ENCODE measurements around the gene MTAP. TPM values are rescaled to one million over a fixed set of nuclear protein-coding genes. Genes with fewer than 3 reads are reported as not detected.

The MTAP gene
- total and polyA plus RNA-seq, 2 donors, result 15.2 to 35.3 TPM

GRCh38 chr9:21840647-21841046 is 38.2 kb downstream of the MTAP start:
- no peak overlapping the region for H3K4me3 ChIP-seq (ENCODE audit: low read depth, low read length)
- 50% methylated on average over 2 of the region's 2 CpGs for WGBS
- peaks cover 3% of the 10 kb centered on the region for H3K36me3 ChIP-seq (ENCODE audit: insufficient read depth)
- DNase-seq (ENCODE audit: extremely low spot score), result no peak
- H3K27ac ChIP-seq (ENCODE audit: low read depth), result no peak overlapping the region
- H3K4me1 ChIP-seq (ENCODE audit: insufficient read depth), result peaks cover 4% of the 10 kb centered on the region

DNA sequence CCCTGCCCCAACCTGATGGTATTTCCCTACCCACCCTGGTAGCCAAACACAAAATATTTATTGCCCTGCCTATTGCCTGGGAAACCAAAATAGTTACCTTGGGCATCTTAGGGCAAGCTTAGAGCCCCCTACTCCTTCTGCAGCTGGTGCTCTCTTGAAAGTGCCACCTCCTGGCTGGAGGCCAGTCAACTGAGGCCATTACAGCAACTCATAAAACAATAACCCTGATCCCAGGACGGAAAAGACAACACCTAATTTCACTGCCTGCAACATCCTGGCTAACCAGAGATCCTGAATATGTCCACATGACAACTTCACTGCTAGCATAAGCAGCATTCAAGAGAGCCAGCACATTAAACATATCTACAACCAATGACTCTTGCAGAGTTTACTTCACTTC is 38.7 kb downstream of the MTAP start:
- peaks cover 3% of the 10 kb centered on the region for H3K36me3 ChIP-seq (ENCODE audit: insufficient read depth)
- peaks cover 4% of the 10 kb centered on the region for H3K4me1 ChIP-seq (ENCODE audit: insufficient read depth)
- DNase-seq (ENCODE audit: extremely low spot score), result no peak
- H3K27ac ChIP-seq (ENCODE audit: low read depth), result no peak overlapping the region
- H3K4me3 ChIP-seq (ENCODE audit: low read depth, low read length), result no peak overlapping the region
- 93% methylated on average over 1 of the region's 1 CpG for WGBS

DNA sequence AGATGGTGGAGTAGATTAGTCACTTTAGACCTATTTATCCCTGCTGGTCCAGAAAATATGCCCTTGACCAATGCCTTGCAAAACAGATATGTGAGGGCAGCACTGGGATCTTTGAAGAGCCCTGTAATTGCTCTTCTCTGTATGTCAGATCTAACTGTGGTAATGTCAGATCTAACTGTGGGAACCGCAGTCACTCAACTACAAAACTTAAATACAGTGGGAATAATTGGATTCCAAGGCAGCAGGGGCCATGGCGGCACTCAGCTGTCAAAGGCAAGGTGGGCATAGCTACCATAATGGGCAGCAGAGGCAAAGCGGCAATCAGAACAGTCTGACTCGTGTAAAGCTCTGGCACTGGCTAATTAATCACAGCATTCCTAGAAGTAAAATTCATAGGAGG is 46.2 kb downstream of the MTAP start:
- H3K4me1 ChIP-seq (ENCODE audit: insufficient read depth), result no peaks in the 10 kb centered on the region
- no peaks in the 10 kb centered on the region for H3K36me3 ChIP-seq (ENCODE audit: insufficient read depth)
- DNase-seq (ENCODE audit: extremely low spot score), result no peak
- H3K4me3 ChIP-seq (ENCODE audit: low read depth, low read length), result no peak overlapping the region
- WGBS, result 98% methylated on average over 4 of the region's 4 CpGs
- no peak overlapping the region for H3K27ac ChIP-seq (ENCODE audit: low read depth)

- 76% methylated on average over 3 of the region's 3 CpGs for WGBS
- Histone ChIP-seq H3K4me1 (ENCODE audit: insufficient read depth) (no peaks in the 10 kb centered on the region), H3K4me3 (ENCODE audit: low read depth, low read length) (no peak overlapping the region), H3K27ac (ENCODE audit: low read depth) (no peak overlapping the region), H3K36me3 (ENCODE audit: insufficient read depth) (peaks cover 5% of the 10 kb centered on the region)
- no peak for DNase-seq (ENCODE audit: extremely low spot score)
These were observed 50.3 kb downstream of the MTAP start for GRCh38 chr9:21852754-21853153.

DNA sequence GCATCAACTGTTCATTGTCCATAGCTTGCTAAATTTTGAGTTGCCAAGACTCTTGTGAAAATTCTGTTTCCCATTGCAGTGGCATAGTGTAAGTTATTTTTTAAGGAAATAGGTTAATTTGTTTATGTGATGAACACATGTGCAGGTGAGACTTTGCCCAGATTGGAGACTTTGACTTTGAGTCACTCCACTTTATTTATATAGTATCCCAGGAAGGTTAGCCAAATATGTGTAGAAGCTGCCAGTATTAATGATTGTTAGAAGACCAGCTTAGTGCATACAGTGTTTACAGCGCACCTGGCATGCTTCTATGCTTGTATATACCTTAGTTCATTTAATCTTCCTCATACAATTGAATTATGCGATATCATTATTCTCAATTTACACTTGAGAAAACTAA is 51.0 kb downstream of the MTAP start:
- Histone ChIP-seq H3K4me3 (ENCODE audit: low read depth, low read length) (no peak overlapping the region), H3K36me3 (ENCODE audit: insufficient read depth) (peaks cover 5% of the 10 kb centered on the region), H3K27ac (ENCODE audit: low read depth) (no peak overlapping the region), H3K4me1 (ENCODE audit: insufficient read depth) (no peaks in the 10 kb centered on the region)
- 95% methylated on average over 2 of the region's 2 CpGs for WGBS
- no peak for DNase-seq (ENCODE audit: extremely low spot score)

DNA sequence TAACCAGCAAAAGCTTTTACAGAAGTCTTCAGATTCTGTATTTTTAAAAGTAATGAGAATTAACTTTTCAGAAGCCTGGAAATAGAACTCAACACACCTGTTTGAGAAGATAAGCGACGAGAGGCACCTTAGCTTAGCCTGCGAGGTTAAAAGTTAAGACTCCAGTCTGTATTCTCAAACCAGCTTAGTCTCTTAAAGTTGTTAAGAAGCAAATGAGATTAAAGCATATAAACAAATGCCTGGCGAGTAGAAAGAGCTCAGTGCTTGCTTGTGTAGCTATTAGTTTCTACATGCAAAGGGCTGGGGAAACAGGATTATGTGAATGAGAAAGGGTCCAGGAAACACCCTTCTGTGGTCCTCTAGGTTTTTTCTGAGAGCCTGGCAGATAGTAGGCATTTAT is 51.7 kb downstream of the MTAP start:
- Histone ChIP-seq H3K4me1 (ENCODE audit: insufficient read depth) (no peaks in the 10 kb centered on the region), H3K4me3 (ENCODE audit: low read depth, low read length) (no peak overlapping the region), H3K36me3 (ENCODE audit: insufficient read depth) (peaks cover 5% of the 10 kb centered on the region), H3K27ac (ENCODE audit: low read depth) (no peak overlapping the region)
- WGBS, result 76% methylated on average over 4 of the region's 4 CpGs
- DNase-seq (ENCODE audit: extremely low spot score), result no peak

- DNase-seq (ENCODE audit: extremely low spot score), result no peak
- H3K4me1 ChIP-seq (ENCODE audit: insufficient read depth), result no peaks in the 10 kb centered on the region
- WGBS, result 88% methylated on average over 11 of the region's 11 CpGs
- no peak overlapping the region for H3K27ac ChIP-seq (ENCODE audit: low read depth)
- H3K36me3 ChIP-seq (ENCODE audit: insufficient read depth), result peaks cover 8% of the 10 kb centered on the region
- no peak overlapping the region for H3K4me3 ChIP-seq (ENCODE audit: low read depth, low read length)
These were observed 52.2 kb downstream of the MTAP start for GRCh38 chr9:21854594-21854993.

- H3K27ac ChIP-seq (ENCODE audit: low read depth), result no peak overlapping the region
- peaks cover 9% of the 10 kb centered on the region for H3K36me3 ChIP-seq (ENCODE audit: insufficient read depth)
- no peak overlapping the region for H3K4me3 ChIP-seq (ENCODE audit: low read depth, low read length)
- no peak for DNase-seq (ENCODE audit: extremely low spot score)
- WGBS, result 72% methylated on average over 5 of the region's 5 CpGs
- no peaks in the 10 kb centered on the region for H3K4me1 ChIP-seq (ENCODE audit: insufficient read depth)
These were observed 54.1 kb downstream of the MTAP start for GRCh38 chr9:21856301-21857094.

DNA sequence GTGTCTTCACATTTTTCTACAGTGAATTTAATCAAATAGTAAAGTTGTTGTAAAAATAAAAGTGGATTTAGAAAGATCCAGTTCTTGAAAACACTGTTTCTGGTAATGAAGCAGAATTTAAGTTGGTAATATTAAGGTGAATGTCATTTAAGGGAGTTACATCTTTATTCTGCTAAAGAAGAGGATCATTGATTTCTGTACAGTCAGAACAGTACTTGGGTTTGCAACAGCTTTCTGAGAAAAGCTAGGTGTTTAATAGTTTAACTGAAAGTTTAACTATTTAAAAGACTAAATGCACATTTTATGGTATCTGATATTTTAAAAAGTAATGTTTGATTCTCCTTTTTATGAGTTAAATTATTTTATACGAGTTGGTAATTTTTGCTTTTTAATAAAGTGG is 60.4 kb downstream of the MTAP start:
- no peaks in the 10 kb centered on the region for H3K4me1 ChIP-seq (ENCODE audit: insufficient read depth)
- no peak overlapping the region for H3K4me3 ChIP-seq (ENCODE audit: low read depth, low read length)
- 91% methylated on average over 1 of the region's 1 CpG for WGBS
- DNase-seq (ENCODE audit: extremely low spot score), result no peak
- peaks cover 7% of the 10 kb centered on the region for H3K36me3 ChIP-seq (ENCODE audit: insufficient read depth)
- no peak overlapping the region for H3K27ac ChIP-seq (ENCODE audit: low read depth)

DNA sequence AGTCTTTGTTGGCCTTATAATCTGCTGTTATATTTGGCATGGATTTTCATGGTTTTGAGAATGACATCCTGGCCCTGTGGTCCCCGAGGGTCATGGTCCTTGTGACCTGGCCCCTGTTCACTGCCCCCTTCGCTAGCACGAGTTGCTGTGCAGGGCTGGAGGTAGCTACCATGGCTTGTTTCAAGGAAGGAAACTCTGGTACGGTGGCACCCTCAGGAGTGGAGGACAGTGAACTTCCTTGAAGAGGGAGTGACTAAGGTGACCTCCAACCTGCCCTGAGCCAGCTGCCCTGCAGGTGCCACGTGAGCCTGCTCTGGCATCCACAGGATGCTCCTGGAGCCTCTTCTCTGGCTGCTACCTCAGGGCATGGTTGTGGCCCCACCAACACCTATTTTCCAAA is 62.1 kb downstream of the MTAP start:
- Histone ChIP-seq H3K27ac (ENCODE audit: low read depth) (no peak overlapping the region), H3K36me3 (ENCODE audit: insufficient read depth) (peaks cover 5% of the 10 kb centered on the region), H3K4me1 (ENCODE audit: insufficient read depth) (no peaks in the 10 kb centered on the region), H3K4me3 (ENCODE audit: low read depth, low read length) (no peak overlapping the region)
- WGBS, result 97% methylated on average over 5 of the region's 5 CpGs
- DNase-seq (ENCODE audit: extremely low spot score), result no peak

DNA sequence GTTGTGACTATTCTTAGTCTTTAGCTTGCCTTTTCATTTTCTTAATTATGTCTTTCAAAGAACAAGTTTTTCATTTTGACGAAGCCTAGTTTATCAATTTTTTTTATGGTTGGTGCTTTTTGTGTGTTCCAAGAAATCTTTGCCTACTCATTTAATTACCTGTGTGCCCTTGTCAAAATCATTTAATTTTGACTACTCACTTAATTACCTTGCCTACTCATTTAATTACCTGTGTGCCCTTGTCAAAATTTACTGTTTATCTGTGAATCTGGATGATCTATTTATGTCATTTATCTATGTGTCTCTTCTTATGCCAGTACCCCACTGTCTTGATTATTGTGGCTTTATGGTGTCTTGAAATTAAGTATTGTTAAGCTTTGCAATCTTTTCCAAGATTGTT is 63.9 kb downstream of the MTAP start:
- H3K4me1 ChIP-seq (ENCODE audit: insufficient read depth), result no peaks in the 10 kb centered on the region
- 95% methylated on average over 1 of the region's 1 CpG for WGBS
- H3K4me3 ChIP-seq (ENCODE audit: low read depth, low read length), result no peak overlapping the region
- H3K27ac ChIP-seq (ENCODE audit: low read depth), result no peak overlapping the region
- peaks cover 4% of the 10 kb centered on the region for H3K36me3 ChIP-seq (ENCODE audit: insufficient read depth)
- DNase-seq (ENCODE audit: extremely low spot score), result no peak

- Histone ChIP-seq H3K4me1 (ENCODE audit: insufficient read depth) (no peaks in the 10 kb centered on the region), H3K27ac (ENCODE audit: low read depth) (no peak overlapping the region), H3K36me3 (ENCODE audit: insufficient read depth) (no peaks in the 10 kb centered on the region), H3K4me3 (ENCODE audit: low read depth, low read length) (no peak overlapping the region)
- no peak for DNase-seq (ENCODE audit: extremely low spot score)
- 93% methylated on average over 3 of the region's 3 CpGs for WGBS
These were observed 69.0 kb downstream of the MTAP start for GRCh38 chr9:21871256-21871975.

DNA sequence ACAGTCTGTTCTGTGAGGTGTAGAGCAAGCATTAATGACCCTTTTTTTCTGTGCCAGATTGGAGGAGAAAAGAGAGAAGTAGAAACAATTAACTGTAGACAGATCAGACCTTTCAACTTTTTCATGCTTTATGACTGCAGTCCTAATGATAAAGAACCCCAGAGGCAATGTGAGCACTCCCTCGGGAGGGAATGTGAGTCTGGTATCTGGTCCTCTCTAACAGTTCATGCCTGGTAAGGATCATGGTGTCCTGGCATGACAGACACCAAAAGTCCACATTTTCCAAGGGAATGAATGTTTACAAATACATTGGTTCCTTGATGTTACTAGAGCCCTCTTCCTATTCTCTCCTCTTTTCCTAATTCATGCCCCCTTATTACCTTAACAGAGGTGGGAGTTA is 70.3 kb downstream of the MTAP start:
- WGBS, result 34% methylated on average over 1 of the region's 1 CpG
- Histone ChIP-seq H3K4me3 (ENCODE audit: low read depth, low read length) (no peak overlapping the region), H3K27ac (ENCODE audit: low read depth) (no peak overlapping the region), H3K36me3 (ENCODE audit: insufficient read depth) (no peaks in the 10 kb centered on the region), H3K4me1 (ENCODE audit: insufficient read depth) (no peaks in the 10 kb centered on the region)
- no peak for DNase-seq (ENCODE audit: extremely low spot score)

GRCh38 chr9:21873540-21874221 is 71.2 kb downstream of the MTAP start:
- no peak overlapping the region for H3K27ac ChIP-seq (ENCODE audit: low read depth)
- no peak for DNase-seq (ENCODE audit: extremely low spot score)
- WGBS, result 83% methylated on average over 6 of the region's 6 CpGs
- H3K4me1 ChIP-seq (ENCODE audit: insufficient read depth), result no peaks in the 10 kb centered on the region
- no peak overlapping the region for H3K4me3 ChIP-seq (ENCODE audit: low read depth, low read length)
- H3K36me3 ChIP-seq (ENCODE audit: insufficient read depth), result no peaks in the 10 kb centered on the region

All from urinary bladder (tissue), 4 donors.